HG02623 (cell line): ENCODE measurements around the gene DOK7.
"Not testable (repeated sequence)": the region's sequence is repeated elsewhere in the genome, so short reads cannot be mapped to it uniquely, and the experiment has no call there.

Experiments
- ATAC-seq: cut with Tn5 transposase; IDR thresholded peaks from one replicate; pipeline ENCODE4 v1.9.1; 2021; ENCODE audit warnings: moderate library complexity; ENCODE audit not compliant: unreplicated experiment

DOK7 gene

DNA sequence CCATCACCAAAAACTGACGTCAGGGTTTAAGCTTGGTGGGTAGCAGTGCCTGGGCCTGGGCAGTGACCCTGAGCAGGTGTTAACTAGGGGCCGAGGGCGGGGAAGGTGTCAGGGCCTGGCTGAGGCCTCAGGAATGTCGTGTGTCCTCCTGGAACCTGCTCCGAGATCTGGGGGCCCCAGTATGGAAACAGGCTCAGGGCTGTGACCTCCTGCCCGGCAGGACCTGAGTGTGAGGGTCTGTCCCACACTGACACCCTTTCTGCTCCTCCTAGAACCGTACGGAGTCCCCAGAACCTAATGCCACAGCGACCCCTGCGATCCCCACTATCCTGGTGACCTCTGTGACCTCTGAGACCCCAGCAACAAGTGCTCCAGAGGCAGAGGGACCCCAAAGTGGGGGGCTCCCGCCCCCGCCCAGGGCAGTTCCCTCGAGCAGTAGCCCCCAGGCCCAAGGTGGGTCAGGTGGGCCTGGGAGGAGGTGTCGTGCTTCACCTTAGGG, 20.6 kb upstream of the DOK7 start:
- ATAC-seq = no peak

DNA sequence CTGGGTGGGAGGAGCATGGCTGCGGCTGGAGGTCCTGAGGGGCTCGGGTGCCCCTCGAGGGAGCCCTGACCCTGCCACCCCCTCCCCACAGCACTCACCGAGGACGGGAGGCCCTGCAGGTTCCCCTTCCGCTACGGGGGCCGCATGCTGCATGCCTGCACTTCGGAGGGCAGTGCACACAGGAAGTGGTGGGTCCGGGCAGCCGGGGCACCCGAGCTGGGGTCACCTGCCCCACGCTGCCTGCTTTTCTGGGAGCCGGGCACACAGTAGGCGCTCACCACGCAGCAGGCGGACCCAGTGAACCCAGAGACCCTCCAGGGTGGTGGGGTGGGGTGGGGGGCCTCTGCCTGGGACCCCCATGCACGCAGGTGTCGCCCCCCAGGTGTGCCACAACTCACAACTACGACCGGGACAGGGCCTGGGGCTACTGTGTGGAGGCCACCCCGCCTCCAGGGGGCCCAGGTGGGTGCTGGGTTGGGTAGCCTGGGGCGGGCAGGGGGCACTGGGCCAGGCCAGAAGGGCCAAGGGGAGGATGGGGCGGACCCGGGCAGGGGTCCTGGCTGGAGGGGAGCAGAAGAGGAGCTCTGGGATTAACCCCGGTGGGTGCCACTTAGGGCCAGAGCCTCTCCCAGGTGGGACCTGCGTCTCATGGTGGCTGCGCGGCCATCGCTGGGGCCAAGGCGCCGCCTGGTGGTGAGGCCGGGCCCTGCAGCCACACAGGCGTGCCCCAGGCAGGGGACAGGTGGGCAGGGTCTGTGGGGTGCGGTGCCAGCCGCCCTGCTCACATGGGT, 20.0 kb upstream of the DOK7 start:
- ATAC-seq = no peak

DNA sequence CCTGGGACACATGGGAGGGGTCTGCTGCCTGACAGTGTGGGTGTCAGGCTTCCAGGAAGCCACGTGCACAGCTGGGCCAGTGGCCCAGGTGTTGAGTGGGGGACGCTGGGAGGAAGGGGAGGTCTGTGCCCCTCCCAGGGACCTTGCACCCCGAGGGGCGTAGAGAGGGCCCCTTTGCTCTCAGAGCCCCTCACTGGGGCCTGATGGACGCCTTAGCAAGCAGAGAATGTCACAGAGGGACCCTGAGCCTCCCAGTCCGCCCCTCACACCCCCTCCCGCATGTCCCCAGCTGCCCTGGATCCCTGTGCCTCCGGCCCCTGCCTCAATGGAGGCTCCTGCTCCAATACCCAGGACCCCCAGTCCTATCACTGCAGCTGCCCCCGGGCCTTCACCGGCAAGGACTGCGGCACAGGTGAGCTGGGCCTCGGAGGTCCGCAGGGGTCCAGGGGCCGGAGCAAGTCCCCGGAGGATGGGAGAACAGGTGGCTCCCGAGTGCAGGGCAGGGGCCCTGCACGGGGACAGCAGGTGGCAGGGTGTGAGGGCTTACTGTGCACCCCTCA, 19.3 kb upstream of the DOK7 start:
- ATAC-seq = no peak

DNA sequence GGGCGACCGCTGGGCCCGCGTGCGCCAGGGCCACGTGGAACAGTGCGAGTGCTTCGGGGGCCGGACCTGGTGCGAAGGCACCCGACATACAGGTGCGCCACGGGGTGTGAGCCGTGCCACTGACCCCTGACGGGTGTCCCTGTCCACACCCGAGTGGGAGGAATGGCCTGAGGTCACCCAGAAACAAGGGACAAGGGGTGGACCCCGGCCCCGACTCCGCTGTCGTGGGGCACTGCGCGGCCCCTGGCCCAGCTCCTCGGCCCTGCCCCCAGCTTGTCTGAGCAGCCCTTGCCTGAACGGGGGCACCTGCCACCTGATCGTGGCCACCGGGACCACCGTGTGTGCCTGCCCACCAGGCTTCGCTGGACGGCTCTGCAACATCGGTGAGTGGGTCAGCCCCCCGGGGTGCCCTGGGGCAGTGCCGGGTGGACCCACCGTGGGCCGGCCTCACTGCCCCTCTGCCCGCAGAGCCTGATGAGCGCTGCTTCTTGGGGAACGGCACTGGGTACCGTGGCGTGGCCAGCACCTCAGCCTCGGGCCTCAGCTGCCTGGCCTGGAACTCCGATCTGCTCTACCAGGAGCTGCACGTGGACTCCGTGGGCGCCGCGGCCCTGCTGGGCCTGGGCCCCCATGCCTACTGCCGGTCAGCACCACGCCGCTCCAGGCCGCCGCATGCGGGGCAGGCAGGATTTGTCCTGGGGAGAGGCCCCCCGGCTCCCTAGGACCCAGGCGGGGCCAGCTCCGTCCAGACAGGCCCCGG, 18.6 kb upstream of the DOK7 start:
- ATAC-seq = no peak

DNA sequence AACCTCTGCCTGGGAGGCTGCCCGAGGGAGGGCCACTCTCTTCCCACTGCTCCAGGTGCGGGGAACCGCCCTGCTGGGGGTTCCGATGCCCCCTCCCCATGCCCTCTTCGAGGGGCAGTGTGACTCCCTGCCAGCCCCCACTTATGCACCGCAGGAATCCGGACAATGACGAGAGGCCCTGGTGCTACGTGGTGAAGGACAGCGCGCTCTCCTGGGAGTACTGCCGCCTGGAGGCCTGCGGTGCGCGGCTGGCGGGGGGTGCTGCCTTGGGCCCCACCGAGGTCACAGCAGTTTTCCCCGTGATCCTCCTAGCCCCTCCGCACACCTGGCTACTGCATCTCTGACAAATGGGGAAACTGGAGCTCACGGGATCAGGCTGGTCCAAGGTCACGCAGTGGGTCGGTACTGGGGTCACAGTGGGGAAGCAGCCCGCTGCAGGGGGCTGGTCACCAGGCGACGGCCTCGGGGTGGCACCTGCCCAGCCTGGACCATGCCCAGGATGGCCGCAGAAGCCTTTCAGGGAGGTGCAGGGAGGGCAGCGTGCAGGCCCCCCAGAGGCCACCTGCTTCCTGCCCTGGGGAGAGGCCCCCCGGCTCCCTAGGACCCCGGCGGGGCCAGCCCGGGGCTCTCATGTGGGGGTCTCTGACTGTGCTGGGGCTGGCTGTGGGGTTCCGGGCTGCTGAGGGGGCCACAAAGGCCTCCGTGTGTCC, 17.8 kb upstream of the DOK7 start:
- no peak for ATAC-seq

DNA sequence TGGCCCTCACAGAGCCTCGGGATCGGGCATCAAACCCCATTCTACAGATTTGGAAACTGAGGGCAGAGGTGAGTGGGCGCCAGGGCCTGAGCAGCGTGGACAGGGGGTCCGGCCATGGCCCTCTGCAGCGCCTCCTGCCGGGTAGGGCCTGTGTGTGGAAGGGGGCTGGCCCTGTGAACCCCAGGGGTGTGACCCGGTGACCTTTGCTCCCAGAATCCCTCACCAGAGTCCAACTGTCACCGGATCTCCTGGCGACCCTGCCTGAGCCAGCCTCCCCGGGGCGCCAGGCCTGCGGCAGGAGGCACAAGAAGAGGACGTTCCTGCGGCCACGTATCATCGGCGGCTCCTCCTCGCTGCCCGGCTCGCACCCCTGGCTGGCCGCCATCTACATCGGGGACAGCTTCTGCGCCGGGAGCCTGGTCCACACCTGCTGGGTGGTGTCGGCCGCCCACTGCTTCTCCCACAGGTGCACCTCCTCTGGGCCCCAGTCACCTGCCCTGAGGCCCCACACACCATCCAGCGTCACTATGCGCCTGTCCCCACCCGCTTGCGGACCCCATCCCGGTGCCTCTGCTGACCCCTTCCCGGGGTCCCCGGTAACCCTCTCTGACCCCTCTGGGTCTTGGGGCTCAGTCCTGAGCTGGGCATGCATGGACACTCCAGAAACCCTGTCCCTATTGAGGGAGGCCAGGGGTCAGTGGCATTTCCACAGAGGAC, 17.1 kb upstream of the DOK7 start:
- ATAC-seq = no peak

DNA sequence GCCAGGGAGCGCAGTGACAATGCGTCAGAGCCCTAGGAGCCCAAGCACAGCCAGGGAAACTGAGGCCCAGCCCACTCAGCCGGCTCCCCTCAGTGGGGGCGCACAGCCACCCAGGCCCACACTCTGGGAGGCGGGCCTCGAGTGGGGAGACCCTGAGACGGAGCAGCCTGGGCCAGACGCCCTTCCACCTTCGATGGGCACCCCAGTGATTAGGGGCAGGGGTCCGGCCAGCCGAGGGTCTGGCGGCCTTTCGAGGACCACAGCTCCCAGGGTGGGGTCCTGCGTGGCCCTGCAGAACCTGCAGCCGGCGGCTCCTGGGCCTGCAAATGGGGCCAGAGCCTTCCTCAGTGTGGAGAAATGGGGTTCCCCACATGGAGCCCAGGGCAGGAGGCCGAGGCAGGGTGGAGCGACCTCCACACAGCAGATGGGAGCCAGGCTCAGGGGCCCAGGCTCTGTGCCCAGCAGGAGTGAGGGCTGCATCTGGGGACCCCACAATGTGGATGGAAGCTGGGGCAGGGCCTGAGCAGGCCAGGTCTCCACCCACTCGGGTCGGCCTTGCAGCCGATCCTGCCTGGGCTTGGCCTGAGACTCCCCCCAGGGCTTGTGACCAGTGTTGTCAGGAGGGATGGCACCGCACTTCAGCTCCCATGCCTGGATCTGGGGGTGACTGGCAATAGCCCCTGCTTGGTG, 16.3 kb upstream of the DOK7 start:
- ATAC-seq = no peak

DNA sequence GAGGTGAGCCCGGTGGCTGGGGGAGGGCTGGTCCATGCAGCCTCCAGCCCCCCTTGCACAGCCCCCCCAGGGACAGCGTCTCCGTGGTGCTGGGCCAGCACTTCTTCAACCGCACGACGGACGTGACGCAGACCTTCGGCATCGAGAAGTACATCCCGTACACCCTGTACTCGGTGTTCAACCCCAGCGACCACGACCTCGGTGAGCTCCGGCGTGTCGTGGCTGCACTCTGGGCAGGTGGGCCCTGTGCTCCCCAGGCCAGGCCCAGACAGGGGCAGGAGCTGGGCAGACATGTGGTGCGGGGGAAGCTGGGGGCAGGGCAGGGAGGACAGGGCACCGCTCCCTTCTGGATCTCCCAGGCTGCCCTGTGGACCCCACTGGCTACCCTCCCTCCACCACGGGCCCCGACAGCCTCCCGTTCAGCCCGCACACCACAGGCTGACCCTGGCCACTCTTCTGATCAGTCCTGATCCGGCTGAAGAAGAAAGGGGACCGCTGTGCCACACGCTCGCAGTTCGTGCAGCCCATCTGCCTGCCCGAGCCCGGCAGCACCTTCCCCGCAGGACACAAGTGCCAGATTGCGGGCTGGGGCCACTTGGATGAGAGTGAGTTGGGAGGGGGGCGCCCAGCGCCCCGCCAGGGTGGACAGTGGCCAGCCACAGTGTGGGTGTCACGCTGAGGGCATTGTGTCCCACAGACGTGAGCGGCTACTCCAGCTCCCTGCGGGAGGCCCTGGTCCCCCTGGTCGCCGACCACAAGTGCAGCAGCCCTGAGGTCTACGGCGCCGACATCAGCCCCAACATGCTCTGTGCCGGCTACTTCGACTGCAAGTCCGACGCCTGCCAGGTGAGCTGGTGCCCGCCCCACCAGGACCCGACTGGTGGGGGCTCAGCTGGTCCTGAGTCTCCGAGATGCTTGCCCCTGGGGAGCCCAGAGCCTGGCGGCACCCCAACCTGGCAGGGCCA, 15.4 kb upstream of the DOK7 start:
- ATAC-seq = no peak

DNA sequence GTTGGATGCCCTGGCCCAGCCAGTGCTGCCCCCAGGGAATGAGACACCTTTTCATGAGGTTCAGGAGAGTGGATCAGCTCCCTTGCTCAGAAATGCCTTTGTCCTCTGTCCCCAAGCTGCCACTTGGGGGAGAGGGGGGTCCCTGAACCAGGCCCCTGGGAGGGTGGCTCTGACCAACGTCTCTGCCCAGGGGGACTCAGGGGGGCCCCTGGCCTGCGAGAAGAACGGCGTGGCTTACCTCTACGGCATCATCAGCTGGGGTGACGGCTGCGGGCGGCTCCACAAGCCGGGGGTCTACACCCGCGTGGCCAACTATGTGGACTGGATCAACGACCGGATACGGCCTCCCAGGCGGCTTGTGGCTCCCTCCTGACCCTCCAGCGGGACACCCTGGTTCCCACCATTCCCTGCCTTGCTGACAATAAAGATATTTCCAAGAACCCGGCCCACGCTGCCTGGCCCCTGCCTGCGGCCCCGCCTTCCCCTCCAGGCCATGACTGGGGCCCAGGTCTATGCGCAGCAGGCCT, 14.0 kb upstream of the DOK7 start:
- ATAC-seq = no peak

DNA sequence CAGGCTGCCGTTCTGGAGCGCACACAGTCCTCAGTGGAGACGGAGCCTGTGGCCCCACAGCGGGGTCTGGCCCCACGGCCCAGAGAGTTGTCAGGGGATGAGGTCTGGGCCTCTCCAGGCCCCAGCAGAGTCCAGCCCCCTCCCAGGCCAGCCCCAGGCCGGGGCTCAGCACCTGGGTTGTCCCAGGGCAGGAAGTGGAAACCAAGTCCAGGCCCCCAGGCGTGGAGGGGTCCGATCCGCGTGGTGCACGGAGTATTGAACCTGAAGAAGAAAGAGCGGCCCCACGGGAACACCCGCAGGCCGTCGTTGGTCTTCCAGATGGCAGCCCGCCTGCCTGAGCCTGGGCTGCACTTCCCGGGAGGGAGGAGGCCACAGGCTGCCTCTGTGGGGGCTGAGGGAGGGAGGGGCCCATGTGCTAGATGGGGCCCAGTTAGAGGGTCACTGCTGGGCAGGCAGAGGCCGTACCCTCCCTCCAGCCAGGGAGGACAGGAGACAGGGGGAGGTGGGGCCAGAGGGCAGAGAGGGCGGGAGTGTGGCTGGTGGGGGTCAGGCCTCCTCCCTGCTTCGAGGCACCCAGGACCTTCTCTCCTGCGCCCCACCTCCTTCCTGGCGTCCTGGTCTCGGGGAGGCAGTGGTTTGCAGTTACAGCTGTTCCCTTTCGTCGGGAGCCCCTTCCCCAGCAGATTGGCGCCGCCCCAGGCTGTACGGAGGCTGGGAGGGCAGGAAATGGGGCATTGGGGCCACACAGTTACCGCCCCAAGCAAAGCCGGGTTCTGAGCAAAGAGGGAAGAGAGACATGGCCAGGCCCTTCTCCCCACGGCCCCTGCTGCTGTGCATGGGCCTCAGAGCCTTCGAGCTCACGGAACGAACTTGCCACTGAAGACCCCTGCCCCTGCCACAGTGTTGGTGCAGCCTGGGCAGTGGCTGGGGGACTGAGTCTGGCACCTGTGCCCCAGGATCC, 13.3 kb upstream of the DOK7 start:
- no peak for ATAC-seq

DNA sequence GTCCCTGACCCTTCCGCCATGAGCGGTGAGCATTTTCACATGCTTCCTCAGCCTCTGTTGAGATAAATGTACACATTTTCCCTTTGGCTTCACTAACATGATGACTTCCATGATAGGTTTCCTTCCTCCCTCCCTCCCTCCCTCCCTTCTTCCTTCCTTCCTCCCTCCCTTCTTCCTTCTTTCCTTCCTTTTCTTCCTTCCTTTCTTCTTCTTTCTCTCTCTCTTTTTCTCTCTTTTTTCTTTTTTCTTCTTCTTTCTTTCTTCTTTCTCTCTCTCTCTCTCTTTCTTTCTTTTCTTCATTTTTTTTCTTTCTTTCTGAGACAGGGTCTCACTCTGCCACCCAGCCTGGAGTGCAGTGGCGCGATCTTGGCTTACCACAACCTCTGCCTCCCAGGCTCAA, 12.5 kb upstream of the DOK7 start:
- ATAC-seq = no peak

DNA sequence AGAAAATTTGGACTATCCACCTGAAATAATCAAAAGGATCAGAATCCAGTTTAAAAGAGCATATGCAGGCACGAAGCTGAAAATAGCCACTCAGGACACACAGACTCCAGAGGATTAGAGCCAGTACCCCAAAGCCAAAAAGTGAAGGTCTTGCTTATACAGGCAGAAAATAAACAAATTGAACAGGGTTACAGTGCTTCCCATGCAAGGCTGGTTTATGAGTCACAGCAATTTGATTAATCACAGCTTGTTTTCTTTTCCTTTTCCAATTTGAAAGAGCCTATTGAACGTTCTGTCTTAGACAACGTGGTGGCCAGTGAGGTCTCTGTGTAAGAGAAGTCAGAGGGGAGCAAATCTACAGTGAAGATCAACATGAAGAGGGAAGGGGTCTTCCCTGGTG, 11.2 kb upstream of the DOK7 start:
- no peak for ATAC-seq

DNA sequence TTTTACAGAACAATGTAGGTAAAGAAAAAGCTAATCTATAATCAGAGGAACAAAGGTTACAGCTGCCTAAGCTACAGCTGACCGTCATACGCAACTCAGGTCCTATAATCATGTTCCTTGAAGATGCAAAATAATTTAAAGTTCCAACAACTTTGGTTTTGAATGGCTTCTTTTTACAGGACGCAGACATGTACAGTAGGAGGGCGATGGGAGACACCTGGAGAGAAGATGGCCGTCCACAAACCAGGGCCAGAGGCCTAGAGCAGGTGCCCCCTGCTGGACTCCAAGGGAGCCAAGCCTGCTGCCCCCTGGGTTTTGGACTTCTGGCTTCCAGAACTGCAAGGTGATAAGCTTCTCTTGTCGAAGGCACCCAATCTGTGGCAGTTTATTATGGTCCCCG, 10.7 kb upstream of the DOK7 start:
- ATAC-seq = no peak

DNA sequence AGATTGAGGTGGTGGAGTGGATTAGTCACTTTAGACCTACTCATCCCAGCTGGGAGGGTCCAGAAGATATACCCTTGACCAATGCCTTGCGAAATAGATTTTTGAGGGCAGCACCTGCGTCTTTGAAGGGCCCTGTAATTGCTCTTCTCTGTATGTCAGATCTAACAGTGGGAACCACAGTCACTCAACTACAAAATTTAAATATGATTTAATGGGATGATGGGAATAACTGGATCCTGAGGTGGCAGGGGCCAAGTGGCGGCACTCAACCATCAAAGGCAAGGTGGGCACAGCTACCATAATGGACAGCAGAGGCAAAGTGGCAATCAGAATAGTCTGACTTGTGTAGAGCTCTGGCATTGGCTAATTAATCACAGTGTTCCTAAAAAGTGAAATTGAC, 7.5 kb upstream of the DOK7 start:
- not testable (repeated sequence) for ATAC-seq

DNA sequence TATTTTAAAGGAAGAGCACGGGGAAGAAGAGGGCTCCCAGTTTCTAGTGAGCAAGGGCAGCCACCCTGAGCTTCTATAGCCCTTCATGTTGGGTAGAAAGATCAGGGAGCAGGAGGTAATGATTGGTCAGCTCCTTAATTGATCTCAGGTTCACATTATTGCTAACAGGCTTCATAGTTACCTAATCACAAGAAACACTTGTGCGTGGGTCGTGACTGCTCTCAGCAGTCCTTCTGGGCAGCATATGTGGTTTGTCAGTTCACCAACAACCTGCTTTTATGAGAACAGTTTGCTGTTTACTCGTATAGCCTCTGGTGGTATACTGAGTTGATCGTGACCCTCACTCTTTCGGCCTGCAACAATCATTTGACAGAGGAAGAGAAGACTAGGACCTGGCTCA, 4.7 kb upstream of the DOK7 start:
- ATAC-seq = no peak

DNA sequence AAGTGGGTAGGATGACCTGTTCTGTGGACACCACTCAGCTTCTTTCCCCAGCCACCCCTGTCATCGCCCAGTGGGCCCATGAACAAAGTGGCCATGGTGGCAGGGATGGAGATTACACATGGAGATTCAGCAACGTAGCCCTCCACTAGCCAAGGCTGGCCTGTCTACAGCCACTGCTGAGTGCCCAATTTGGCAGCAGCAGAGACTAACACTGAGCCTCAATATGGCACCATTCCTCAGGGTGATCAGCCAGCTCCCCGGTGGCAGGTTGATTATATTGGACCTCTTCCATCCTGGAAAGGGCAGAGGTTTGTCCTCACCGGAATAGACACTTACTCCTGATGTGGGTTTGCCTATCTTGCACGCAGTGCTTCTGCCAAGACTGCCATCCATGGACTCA, 4.0 kb upstream of the DOK7 start:
- ATAC-seq = not testable (repeated sequence)

DNA sequence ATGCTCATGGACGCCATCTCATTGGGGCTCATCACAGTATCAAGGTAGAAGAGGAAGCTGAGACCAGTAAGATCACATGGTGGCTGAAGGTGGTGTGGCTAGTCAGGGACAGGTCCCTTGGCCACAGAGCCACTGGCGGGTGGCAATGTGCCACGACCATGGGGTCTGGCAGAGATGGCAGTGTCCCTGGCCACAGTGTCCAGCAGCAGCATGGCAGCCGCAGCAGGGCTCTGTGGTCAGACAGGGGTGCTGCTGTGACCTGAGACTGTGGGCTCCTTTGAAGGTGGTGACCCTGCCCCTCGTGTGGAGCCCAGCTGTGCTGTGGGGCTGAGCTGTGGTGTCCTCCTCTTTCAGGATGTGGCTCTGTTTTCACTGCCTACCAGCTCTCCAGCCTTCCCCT, 2.2 kb upstream of the DOK7 start:
- no peak for ATAC-seq
